HG03060 (cell line): ENCODE measurements around the gene VCL.
"Not testable (repeated sequence)": the region's sequence is repeated elsewhere in the genome, so short reads cannot be mapped to it uniquely, and the experiment has no call there.

Experiments used
- ATAC-seq: cut with Tn5 transposase; IDR thresholded peaks from one replicate; pipeline ENCODE4 v1.9.1; 2021; ENCODE audit warnings: low read depth, moderate number of reproducible peaks; ENCODE audit not compliant: unreplicated experiment

Gene VCL

DNA sequence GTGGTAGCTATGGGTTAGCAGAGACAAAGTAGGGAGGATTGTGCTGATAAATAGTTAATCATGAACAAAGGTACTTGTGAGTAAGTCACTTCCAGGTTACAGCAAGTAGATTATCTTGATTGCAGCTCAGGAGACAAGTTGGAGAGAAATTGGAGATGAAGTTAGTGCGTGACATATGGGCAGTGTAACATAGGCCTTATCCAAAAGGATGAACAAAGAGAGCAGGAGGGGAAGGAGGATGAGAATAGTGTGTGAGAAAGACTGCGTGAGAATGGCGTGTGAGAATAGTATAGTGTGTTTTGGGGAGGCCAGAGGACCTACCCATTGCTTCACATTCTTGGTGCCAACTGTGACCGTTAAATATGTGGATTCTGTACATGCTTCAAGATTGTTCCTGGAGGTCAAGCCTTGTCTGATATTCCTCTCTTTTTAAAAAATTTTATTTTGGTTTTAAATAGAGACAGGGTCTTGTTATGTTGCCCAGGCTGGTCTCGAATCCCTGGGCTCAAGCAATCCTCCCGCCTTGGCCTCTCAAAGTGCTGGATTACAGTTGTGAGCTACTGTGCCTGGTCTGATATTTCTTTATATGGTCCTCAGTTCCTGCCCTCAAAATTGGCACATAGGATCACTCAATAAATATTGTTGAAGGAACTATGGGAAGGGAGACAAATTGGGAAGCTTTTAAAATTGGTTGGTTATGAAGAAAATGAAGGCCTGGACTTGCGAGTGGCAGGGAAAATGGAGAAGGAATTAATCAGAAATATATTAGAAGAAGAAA lies 3.2 kb downstream of the VCL start:
- ATAC-seq = no peak

DNA sequence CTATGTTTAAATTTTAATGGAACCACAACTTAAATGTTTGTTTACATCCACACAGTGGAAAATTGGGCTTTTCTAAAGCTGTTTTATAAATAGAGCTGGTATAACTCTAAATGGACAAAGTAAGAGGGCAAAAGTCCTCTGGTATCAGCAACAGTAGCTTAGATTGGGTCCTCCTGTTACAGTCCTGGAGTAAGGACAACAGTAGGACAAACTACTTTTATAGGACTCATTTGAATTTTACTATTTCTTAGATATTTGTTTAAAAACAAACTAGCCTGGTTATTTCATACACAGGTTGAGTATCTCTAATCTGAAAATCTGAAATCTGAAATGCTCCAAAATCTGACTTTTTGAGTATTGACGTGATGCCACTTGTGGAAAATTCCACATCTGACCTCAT lies 8.4 kb downstream of the VCL start:
- ATAC-seq = no peak

DNA sequence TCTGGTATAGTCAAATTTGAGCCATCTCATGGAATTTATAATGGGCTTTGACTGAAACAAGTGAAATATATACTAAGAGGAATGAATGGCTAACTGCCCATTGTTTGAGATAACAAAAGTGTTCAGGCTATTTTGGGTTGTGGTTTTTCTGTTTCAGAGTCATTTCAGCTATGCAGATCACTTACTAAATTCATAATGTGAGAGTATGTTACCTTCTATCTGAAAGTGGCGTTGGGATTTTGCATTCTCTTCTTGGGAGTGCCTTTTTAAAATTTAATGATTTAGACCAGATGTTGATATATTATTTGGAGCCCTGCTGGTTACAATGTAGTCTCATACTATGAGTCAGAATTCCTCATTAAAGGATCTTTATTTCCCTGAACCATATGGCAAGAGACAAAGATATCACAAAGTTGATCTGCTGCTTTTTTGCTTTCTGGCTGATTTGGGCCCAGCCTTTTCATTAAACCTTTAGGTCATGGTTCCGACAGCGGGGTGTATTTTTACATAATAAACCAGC lies 10.4 kb downstream of the VCL start:
- no peak for ATAC-seq

DNA sequence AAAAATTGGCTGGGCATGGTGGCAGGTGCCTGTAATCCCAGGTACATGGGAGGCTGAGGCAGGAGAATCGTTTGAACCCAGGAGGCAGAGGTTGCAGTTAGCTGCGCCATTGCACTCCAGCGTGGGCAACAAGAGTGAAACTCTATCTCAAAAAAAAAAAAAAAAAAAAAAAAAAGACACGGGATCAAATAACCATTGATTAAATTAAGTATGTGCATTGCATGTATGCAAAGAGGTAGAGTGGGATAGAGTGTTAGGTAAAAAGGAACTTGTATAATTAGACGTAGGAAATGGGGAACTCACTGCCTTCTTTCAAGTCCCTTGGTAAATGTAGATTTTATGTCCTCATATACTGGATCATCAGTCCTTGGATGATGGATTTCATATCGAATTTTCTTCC lies 13.1 kb downstream of the VCL start:
- ATAC-seq = no peak

DNA sequence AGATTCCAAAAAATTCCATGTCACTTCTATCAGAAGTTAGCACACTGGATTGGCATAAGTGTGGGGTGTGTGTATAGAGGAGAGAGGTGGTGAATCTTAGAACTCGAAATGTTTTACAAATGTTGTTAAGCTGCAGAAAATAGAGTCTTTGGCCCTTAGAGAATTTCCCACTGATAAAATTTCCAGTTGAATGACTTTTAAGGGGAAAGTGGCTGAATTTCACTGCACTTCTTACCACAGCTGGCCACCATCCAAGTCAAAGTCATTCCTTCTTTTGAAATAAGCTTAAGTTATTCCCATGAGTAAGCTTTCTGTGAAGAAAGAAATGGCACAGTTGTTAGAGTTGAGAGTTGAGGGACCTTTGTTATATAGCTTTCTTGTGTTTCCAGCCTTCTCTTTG lies 13.9 kb downstream of the VCL start:
- ATAC-seq = no peak

DNA sequence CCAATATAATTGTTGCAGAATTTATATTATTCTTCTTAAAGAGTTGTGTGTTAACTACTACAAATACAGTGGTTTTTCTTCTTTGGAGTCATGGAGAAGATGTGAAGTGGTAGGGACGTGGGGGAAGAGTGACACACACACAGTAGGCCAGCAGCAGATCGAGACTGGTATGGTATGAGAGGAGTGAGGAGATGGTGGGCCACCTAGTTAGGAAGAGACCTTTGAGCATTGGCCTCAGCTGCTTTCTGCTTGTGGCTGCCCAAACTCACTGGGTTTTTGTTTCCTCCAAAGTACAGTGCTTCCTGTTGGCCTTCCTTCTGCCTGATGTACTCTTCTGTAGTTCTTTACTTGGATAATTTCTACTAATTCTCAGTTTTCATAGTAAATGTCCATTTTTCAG lies 14.6 kb downstream of the VCL start:
- no peak for ATAC-seq

DNA sequence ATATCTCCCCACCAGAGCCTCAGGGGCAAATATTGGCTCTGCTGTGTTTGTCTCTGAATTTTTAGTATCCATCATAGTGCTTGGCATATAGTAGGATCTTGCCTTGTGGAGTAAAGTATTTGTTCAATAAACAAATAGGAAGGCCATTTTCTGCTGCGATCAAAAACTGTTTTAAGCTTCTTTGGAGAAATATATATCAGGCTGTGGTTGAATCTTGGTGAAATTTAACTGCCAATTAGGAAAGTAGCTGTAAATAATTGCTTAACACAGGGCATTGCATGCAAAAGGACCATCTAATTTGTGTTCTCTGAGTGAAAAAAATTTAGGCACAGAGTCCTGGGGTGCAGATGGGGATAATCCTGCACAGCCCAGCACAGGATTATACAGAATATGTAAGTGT lies 15.1 kb downstream of the VCL start:
- ATAC-seq = no peak

DNA sequence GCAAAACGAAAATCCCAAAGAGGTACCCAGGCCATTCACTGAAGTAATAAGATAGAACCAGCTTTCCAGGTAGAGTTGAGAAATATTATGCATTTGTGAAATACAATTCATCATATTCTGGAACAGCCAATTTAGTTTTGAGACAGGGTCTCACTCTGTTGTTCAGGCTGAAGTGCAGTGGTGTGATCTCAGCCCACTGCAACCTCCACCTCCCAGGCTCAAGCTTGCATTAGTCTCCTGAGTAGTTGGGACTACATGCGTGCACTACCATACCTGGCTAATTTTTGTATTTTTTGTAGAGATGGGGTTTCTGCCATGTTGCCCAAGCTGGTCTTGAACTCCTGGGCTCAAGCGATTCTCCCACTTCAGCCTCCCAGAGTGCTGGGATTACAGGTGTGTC lies 16.7 kb downstream of the VCL start:
- not testable (repeated sequence) for ATAC-seq

DNA sequence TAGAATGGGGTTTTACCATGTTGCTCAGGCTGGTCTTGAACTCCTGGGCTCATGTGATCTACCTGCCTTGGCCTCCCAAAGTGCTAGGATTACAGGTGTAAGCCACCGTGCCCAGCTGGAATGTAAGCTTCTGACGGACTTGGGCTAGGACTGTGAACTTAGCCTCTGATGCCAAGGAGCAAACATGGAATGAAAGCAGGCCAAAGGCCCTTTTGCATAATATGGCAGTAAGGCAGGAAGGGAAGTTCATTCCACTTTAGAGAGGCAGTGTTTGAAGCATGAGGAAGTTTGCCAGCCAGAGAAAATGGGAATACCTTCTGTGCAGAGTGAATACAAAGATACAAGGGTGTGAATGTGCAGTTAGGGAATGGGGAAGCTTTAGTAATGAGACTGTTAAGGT lies 20.3 kb downstream of the VCL start:
- no peak for ATAC-seq

DNA sequence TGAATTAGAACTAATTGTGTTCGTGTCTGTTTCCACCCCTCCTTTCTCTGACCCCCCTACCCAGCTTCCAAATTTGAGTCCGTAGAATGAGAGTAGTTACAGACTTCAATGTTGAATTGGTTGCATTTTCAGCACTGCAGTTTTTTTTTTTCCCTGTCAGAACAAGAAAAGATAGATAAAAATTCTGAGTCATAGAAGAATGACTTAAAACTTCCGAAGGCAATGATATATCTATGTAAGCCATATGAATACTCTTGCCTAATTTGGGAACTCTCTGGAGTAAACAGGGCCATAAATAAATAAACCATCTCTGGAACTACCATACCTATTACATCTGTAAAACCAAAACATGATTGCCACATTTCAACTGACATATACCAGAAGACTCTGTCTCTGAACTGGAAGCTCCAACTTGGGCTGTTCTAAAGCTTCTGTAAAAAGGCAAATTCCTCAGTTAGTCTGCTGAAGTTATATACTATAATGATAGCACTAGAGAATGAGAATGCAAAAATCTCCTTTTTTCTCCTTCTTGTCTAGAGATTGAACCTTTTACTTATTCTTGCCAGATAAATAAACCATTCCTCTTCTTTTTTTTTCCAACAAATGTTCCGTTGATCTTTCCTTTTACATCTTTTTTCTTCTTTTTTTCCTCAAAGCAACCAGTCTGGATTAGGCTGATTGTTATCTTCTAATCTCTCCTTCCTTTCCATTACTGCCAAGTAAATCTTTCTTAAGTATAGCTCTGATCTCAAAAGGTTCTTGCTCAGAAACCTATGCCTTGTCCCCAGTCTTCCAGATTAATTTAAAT lies 23.5 kb downstream of the VCL start:
- no peak for ATAC-seq

DNA sequence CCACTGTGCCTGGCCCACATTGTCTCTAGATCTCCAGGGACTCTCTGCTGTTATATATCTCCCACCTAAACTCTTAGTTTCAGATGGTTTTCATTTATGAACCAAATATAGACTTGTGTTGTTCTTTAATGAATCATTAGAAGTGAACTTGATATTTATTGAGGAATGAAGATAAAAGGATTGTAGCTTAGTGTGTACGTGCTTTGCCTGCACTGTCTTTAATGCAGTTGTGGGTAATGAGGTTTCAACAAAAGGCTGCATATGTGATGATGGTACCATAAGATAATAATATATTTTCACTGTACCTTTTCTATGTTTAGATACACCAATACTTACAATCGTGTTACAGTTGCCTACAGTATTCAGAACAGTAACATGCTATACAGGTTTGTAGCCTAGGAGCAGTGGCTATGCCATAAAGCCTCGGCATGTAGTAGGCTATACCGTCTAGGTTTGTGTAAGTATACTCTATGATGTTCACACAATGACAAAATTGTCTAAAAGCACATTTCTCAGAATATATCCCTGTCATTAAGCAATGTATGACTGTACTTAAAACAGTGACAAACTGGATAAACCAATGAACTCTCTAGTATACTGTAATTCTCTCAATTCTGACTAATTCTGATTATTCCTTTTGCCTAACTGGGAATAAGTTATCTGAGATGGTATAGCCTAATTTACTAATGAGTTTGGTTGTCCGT lies 25.2 kb downstream of the VCL start:
- no peak for ATAC-seq

DNA sequence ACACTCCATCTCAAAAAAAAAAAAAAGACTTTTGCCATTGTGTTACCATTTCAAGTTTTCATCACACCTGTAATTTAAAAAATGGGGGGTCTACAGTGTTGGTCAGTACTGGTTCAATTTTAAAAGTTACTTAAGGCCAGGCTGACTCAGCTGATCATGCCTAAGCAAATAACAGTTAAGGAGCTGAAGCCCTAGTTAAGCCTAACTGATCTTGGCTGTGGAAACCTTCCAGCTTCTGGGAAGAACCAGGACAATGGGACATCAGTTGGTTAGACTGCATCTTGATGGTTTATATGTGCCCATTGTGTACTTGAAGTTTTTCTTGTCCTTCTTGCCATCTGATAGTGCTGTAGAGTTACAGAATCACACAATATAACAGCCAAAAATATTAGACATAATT lies 26.7 kb downstream of the VCL start:
- ATAC-seq = no peak

DNA sequence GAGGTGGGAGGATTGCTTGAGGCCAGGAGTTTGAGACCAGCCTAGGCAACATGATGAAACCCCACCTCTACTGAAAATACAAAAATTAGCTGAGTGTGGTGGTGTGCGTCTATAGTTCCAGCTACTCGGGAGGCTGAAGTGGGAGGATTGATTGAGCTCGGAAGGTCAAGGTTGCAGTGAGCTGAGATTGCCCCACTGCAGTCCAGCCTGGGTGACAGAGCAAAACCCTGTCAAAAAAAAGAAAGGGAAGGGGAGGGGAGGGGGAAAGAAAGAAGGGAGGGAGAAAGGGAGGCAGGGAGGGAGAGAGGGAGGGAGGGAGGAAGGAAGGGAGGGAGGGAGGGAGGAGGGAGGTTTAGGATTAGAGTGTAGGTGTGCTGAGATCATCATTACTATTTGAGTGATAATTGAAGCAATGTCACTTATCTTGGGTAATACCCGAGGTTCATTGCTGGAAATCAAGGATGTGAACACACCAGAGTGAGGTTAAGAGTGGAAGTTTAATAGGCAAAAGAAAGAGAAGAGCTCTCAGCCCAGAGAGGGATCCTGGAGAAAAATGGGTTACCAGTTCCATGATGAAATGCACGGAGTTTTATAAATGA lies 27.6 kb downstream of the VCL start:
- ATAC-seq = no peak

DNA sequence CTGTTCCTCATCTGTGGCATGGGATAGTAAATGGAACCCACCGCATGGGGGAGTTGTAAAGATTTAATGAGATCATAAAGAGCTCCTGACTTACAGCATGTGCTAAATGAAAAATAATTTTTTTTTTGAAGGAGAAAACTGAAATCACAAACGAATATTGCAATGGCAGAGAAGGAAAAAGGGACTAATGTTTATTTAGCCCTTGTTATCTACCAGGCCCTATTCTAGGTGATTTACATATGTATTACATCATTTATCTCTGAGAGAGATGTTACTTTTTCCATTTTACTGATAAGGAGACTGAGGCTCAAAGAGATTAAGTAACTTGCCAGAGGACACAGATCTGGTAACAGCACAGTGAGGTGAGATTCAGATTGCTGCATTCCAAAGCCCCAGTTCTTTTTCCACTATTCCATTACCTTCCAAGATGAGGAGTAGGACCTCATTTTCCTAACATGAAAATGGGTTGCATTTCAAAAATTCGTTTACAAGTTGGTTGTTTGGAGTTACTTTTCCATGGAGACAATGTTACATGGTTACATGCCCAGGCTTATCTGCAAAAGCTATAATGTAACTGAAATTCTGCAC lies 28.6 kb downstream of the VCL start:
- no peak for ATAC-seq

DNA sequence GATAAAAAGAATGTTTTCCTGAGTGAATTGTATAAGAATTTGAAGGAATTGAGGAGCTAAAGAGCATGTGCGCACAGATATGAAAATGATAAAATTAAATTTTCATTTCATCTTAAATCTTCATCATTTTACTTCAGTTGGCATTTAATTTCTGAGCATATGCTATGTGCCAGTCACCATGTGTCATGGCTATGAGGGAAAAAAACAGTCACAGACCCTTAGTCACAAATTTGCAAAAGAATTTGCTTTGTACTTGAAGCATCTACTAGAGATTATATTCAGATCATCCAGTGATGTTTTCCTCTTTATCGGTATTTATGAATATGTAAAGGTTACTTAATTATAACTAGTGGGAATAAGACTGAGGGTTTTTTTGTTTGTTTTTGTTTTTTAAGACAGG lies 29.8 kb downstream of the VCL start:
- no peak for ATAC-seq

DNA sequence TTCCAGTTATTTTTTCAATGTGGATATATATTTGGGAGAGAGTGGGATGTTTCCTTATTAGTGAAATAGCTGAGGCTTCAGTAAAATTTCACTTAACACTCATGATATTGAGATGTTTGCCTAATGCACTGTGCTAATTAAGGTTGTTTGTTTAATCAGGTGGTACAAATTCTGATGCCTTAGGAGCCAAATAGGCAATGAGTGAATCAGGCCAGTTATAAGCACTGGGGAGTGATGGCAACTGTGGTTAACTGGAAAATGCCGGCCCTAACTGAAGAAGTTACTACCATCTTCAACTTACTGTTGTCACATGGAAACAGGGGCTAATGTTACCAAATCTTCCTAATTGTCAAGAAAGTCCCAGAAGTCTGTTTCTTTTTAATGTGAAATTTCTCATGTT lies 32.0 kb downstream of the VCL start:
- ATAC-seq = no peak

DNA sequence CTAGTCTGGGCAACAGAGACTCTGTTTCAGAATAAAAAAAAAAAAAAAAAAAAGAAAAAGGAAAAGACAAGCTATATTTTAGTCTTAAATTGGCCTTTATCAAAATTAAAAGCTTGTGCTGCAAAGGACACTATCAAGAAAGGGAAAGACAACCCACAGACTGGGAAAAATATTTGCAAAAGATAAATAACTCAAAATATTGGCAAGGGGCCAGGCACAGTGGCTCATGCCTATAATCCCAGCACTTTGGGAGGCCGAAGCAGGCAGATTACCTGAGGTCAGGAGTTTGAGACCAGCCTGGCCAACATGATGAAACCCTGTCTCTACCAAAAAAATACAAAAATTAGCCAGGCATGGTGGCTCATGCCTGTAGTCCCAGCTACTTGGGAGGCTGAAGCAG lies 34.3 kb downstream of the VCL start:
- ATAC-seq = not testable (repeated sequence)

DNA sequence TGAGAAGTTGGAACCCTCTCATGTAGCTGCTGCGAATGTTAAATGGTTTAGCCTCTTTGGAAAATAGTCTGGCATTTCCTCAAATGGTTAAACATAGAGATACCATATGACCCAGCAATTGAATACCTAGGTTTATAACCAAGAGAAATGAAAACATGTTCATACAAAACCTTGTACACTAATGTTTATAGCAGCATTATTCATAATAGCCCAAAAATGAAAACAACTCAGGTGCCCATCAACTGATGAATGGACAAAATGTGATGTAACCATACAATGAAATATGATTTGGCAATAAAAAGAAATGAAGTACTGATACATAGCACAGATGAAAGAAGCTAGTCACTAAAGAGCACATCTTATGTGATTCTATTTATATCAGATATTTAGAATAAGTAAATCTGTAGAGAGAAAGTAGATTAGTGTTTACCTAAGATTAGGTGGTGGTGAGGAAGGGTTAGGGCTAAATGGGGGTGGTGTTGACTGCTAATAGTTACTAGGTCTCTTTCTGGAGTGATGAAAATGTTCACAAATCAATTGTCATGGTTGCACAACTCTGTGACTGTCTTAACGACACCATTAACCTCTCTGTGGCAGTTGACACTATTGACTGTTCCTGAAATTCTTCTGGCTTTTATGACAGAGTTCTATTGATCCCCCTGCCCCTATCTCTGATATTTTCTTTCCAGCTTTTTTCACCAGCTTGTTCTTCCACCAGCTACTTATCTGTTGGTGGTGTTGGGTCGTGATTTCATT lies 35.2 kb downstream of the VCL start:
- ATAC-seq = no peak

DNA sequence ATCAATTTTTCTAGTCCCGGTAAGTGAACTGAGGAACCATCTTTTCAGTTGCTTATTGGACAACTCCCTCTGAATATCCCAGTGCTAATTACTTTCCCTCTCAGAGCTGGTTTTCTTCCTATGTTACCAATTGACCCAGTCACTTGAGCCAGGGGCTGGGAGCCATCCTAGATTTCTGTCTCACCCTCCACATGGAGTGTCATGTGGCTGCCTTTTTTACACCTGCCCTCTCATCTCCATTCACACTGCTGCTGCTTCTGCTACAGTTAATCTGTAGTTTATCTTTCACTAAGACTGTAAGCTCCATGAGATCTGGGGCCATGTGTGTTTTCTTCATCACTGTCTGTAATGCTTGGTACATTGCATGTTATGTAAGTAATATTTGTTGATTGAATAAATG lies 35.8 kb downstream of the VCL start:
- ATAC-seq = no peak

DNA sequence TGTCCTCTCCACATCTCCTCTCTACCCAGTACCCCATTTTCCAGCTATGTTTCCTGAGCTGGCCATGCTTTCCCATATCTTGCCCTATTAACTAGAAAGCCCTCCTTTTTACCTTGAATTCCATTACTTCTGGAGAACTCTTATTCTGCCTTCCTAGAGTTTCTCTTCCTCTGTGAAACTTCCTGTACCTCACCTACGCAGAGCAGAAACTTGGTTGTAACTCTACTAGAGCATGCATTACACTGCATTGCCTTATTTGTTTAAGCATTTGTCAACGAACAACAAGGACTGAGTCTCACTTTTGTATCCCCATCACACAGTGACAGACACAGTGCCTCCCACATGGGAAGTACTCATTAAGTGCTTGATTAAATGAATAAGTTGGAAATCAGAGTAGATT lies 36.4 kb downstream of the VCL start:
- ATAC-seq = no peak
